ENCODE measurements around the gene PIK3R3.

Gene PIK3R3

DNA sequence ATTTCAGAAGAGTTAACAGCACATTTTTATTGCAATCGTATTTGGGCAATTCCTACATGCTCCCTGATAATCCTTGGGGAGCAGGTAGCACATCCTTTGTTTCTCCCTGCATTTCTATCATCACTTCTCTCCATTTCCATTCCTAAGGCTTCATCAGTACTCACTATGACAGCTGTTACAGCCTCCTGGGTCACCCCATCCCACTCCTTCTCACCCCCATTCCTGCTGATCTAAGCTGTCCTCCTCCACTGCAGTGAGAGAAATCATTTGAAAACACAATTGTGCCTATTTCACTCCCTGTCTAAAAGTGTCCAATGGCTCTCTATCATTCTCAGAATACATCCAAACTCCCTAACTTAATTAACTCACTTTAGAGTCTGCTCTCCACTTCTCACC, 25.5 kb upstream of the PIK3R3 start:
- in situ Hi-C loops (cut with MboI; ENCODE audit: low sequenced_read_pairs, unreplicated experiment), result no loop called here
- TF ChIP-seq, protein P1, sequence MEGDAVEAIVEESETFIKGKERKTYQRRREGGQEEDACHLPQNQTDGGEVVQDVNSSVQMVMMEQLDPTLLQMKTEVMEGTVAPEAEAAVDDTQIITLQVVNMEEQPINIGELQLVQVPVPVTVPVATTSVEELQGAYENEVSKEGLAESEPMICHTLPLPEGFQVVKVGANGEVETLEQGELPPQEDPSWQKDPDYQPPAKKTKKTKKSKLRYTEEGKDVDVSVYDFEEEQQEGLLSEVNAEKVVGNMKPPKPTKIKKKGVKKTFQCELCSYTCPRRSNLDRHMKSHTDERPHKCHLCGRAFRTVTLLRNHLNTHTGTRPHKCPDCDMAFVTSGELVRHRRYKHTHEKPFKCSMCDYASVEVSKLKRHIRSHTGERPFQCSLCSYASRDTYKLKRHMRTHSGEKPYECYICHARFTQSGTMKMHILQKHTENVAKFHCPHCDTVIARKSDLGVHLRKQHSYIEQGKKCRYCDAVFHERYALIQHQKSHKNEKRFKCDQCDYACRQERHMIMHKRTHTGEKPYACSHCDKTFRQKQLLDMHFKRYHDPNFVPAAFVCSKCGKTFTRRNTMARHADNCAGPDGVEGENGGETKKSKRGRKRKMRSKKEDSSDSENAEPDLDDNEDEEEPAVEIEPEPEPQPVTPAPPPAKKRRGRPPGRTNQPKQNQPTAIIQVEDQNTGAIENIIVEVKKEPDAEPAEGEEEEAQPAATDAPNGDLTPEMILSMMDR (IDR thresholded peaks at IDR 0.05; ENCODE audit: borderline replicate concordance, control extremely low read depth, extremely low read depth, insufficient read depth, missing control alignments), result no peak
- no peak for DNase-seq (ENCODE audit: low spot score)

DNA sequence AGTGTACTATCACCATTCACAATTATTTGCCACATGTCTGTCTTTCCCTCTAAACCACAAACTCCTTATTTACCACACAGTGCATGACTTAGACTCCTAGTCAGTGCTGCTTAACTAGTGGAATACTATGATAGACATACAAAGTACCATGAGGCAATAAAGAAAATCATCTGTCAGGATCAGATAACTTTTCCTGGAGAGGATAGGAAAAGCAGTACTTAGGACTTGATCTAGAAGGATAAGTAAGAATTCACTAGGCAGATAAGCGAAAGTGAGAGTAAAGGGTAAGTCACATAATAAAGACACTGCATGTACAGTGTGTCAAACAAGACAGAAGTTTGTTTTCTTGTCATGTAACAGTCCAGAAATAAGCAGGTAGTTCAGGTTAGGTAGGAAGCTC, 21.3 kb upstream of the PIK3R3 start:
- in situ Hi-C loops (cut with MboI; ENCODE audit: low sequenced_read_pairs, unreplicated experiment), result no loop called here
- TF ChIP-seq, protein P1 (IDR thresholded peaks at IDR 0.05; ENCODE audit: borderline replicate concordance, control extremely low read depth, extremely low read depth, insufficient read depth, missing control alignments), result no peak

DNA sequence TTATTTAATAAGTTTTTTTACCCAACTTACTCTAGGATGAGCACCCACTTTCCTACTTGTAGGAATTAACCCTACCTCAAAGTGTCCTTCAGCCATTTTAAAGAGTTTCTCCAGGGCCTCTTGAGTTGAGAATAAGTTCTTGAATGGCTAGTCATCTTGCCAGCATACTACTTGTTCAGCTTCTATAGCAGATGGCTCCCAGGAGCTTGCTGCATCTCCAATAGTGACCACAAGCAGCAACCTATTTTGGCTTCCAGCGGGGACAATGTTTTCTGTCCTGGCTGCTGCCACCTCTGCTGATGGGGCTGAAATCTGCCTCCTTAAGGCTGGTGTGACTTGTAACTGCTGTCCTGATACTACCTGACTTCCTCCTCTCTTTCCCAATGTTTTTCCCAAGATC, 20.8 kb upstream of the PIK3R3 start:
- no peak for DNase-seq (ENCODE audit: low spot score)
- in situ Hi-C loops (cut with MboI; ENCODE audit: low sequenced_read_pairs, unreplicated experiment), result no loop called here
- TF ChIP-seq, protein P1 (IDR thresholded peaks at IDR 0.05; ENCODE audit: borderline replicate concordance, control extremely low read depth, extremely low read depth, insufficient read depth, missing control alignments), result no peak

More for the DNA sequence above, 21.3 kb upstream of the PIK3R3 start:
- no peak for DNase-seq (ENCODE audit: low spot score)

DNA sequence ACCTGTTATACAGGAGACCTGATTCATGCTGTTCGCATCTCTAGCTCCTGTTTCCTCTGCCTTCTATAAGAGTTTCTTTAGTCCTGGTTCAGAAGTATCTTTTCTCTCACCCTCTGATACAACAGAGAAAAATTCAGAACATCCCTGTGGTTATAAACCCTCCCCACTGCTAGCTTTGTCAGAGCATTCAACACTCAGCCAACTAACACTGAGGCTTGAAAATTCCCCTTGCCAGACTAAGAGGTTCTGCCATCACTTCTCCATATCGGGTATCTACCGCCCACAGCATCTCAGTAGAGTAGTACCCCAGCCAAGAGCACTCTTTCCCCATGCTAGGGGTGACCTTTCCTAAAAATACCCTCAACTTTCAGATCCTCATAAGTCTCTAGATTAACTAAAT, 19.6 kb upstream of the PIK3R3 start:
- TF ChIP-seq, protein P1 (IDR thresholded peaks at IDR 0.05; ENCODE audit: borderline replicate concordance, control extremely low read depth, extremely low read depth, insufficient read depth, missing control alignments), result no peak
- in situ Hi-C loops (cut with MboI; ENCODE audit: low sequenced_read_pairs, unreplicated experiment), result no loop called here
- DNase-seq (ENCODE audit: low spot score), result no peak

DNA sequence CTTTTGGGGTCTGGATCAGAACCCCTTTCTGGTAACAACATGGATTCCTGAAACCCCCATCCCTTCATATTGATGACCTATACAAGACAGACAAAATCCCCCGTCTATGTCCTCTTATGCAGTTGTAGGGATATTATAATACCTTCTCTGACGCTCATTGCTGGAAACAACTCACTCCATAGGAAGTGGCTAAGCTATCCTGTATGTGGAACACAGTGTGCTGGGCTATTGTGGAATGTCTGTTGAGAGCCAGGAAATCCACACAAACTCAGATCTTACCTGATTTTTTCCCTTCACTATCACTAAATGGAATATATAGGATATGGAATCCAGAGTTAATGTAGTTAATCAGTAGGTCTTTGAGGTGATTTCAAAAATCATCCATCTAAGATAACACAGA, 17.7 kb upstream of the PIK3R3 start:
- DNase-seq (ENCODE audit: low spot score), result no peak
- in situ Hi-C loops (cut with MboI; ENCODE audit: low sequenced_read_pairs, unreplicated experiment), result no loop called here
- TF ChIP-seq, protein P1 (IDR thresholded peaks at IDR 0.05; ENCODE audit: borderline replicate concordance, control extremely low read depth, extremely low read depth, insufficient read depth, missing control alignments), result no peak

DNA sequence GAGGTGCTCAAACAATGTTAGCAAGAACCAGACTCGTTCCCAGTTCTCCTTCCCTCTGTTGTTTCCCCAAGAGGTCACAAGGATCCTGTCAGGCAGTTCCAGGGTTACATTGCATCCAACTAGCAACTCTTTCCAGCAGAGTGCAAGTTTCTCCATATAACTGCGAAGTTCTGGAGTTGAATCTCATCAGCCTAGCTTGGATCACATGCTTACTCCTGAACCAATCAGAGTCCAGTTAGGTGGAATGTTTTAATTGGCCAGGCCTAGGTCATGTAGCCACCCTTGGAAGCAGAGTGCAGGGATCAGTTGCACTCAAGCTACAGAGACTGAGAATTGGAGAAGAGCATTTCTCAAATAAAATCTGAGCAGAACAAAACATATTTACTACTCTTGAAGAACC, 15.9 kb upstream of the PIK3R3 start:
- TF ChIP-seq, protein P1 (IDR thresholded peaks at IDR 0.05; ENCODE audit: borderline replicate concordance, control extremely low read depth, extremely low read depth, insufficient read depth, missing control alignments), result no peak
- in situ Hi-C loops (cut with MboI; ENCODE audit: low sequenced_read_pairs, unreplicated experiment), result no loop called here
- DNase-seq (ENCODE audit: low spot score), result no peak

DNA sequence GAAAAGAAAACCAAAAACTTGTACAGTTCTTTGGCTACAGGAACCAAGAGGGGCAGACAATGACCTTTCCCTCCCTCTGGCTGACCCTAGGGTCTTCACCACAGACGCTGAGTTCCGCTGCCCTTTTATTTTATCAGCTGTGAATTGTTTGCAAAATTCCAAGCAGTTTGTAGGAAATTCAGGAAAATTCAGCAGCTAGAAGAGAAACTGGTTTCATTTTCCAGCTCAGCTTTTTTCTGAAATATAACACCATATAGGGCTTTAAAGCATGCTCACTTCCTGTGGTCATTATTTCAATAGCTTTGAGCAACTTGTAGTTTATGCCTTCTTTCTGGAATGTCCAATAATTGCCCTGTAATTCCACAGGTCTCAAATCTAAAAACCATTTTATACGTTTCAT, 5.5 kb upstream of the PIK3R3 start:
- no peak for DNase-seq (ENCODE audit: low spot score)
- in situ Hi-C loops (cut with MboI; ENCODE audit: low sequenced_read_pairs, unreplicated experiment), result loop anchor here (10.0 kb wide), 1 partner anchor 63 kb away; no protein-coding TSS in a partner anchor
- TF ChIP-seq, protein P1 (IDR thresholded peaks at IDR 0.05; ENCODE audit: borderline replicate concordance, control extremely low read depth, extremely low read depth, insufficient read depth, missing control alignments), result no peak
